NT2/D1 (cell line): Measurements from ENCODE around the gene MBP.

Experiments
- SUZ12 ChIP-seq: IDR thresholded peaks from 2 replicates; pipeline ENCODE4 v1.6.1; 2011; ENCODE audit not compliant: insufficient read length, insufficient read depth; ENCODE audit errors: extremely low read depth
- YY1 ChIP-seq: IDR thresholded peaks from 2 replicates; pipeline ENCODE4 v1.6.1; 2011; ENCODE audit not compliant: insufficient read length, insufficient read depth
- ZNF274 ChIP-seq: IDR thresholded peaks from 2 replicates; pipeline ENCODE4 v1.6.1; 2011; ENCODE audit warnings: mild to moderate bottlenecking, low read depth, low read length

DNA sequence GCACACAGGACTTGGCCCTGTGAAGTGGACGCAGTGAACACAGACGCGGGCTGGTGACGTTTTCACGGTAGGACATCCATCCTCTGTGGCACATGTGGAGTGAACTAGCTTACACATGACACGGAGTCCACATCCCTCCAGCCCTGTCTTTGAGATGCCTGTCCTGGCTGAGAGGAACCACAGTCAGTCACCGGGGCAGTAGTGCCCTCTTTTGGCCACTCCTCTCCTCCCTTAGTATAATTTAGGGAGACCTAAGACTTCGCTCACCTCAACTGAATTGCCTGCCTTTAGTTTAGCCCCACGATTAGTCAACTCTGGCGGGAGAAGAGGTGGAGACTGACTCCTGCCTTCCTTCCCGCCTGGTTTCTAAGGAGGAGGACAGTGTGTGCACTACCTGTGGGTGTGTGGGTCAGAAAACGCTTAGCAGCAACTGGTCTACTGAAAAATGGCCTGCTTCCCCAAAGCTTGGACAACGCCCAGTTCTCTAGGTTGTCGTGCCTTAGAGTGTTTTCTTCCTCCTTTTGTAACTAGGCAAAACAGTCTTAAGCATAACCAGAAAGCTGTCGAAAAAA is 70.6 kb downstream of the MBP start:
- TF ChIP-seq ZNF274: no peak
- no peak for TF ChIP-seq YY1
- no peak for TF ChIP-seq SUZ12
